ENCODE data around the gene LILRA5. TPM values are rescaled to one million over a fixed set of nuclear protein-coding genes. Genes with fewer than 3 reads are reported as not detected.
"Not testable (repeated sequence)": the region's sequence is repeated elsewhere in the genome, so short reads cannot be mapped to it uniquely, and the experiment has no call there.

The LILRA5 gene
- total RNA-seq, 2 experiments from 2014 or later: not detected

DNA sequence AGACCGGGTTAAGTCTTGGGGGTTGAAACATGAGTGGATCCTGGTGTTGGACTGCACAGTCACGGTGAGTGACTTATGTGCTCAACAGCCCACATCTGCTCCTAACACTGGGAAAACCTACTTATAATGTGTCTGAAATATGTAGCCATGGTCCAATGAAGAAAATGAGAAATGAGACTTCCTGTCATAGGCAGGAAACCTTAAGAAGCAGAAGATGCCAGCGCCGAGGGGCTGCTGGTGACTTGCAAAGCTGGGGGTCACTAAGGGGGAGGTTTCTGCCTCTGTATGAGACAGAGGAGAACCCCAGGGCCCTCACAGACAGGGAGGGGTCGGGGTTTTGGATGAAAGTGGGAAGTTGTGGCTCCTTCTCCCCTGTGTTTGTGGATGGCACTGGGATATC is 40.8 kb downstream of the LILRA5 start:
- POLR2A ChIA-PET; H3K27ac Mint-ChIP-seq; H3K4me1 Mint-ChIP-seq; H3K9me3 Mint-ChIP-seq; DNase-seq; H3K36me3 Mint-ChIP-seq (ENCODE audit: low read depth); H3K4me3 Mint-ChIP-seq; CTCF ChIA-PET: not testable (repeated sequence)
- H3K27me3 Mint-ChIP-seq: peaks cover 22% of the 10 kb centered on the region

DNA sequence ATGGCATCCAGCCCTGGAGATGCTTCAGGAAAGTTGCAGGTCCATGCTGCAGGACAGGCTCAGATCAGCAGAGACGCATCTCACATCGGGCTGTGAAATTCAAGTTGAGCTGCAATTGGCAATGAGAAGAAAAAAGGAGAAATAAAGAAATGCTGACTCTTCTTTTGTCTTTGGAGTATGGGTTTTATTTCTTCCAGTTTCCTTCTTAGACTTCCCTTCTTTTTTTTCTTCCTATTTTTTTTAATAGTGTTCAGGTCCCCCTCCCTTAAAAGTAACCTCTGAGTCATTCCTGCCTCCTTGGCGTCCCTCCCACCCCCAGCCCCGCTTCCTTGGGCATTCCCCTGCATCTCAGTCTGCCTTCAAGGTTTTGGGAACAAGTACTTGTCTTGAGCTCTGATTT is 41.4 kb downstream of the LILRA5 start:
- H3K4me1 Mint-ChIP-seq; POLR2A ChIA-PET; H3K4me3 Mint-ChIP-seq; H3K27ac Mint-ChIP-seq; H3K36me3 Mint-ChIP-seq (ENCODE audit: low read depth); DNase-seq; H3K9me3 Mint-ChIP-seq: not testable (repeated sequence)
- CTCF ChIA-PET: interaction anchor here (0.6 kb wide), 1 partner anchor 238 kb away, joined by 3 read pairs; no protein-coding TSS in a partner anchor
- H3K27me3 Mint-ChIP-seq: peaks cover 24% of the 10 kb centered on the region

DNA sequence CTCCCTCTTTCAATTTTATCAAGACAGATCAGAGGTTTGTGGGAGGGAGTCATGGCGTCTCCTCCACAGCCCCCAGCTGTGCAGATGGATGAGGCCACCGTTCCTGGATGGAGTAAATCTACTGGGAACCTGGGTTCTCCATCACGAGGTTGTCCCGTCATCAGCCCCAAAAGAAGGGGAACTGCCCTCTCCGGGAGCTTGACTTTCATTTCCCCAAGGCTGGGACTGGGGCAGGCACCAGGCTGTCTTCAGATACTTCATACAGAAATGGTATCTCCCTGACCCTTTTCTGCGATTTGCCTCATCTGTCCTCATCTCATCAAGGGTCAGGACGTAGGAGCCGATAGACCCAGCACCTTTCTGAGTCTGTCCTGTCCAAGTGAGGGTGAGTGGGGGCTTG is 41.9 kb downstream of the LILRA5 start:
- Mint-ChIP-seq H3K4me1 (no peaks in the 10 kb centered on the region), H3K36me3 (ENCODE audit: low read depth) (no peaks in the 10 kb centered on the region), H3K9me3 (no peaks in the 10 kb centered on the region), H3K27ac (no peak overlapping the region), H3K4me3 (no peak overlapping the region), H3K27me3 (peaks cover 26% of the 10 kb centered on the region)
- POLR2A ChIA-PET: no interaction called here
- CTCF ChIA-PET: interaction anchor here (0.6 kb wide), 1 partner anchor 238 kb away, joined by 3 read pairs; no protein-coding TSS in a partner anchor
- no peak for DNase-seq

DNA sequence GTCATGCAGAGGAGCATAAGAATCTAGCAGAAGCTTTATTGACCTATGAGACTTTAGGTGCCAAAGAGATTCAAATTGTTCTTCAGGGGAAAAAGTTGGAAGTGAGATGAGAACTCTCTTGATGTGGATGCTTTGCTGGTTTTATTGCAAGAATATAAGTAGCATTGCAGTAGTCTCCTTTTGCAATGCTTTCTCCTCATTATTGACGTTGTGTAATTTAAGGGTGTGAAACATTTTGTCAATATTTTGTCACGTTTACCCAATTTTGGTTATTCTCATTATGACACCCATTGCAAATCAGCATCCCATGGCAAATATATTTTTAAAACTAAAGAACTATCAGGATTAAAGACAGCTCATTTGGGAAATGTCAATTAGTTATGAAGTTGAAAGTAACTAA is 44.0 kb downstream of the LILRA5 start:
- Mint-ChIP-seq H3K27ac (no peak overlapping the region), H3K9me3 (no peaks in the 10 kb centered on the region), H3K4me1 (no peaks in the 10 kb centered on the region), H3K27me3 (peaks cover 37% of the 10 kb centered on the region), H3K4me3 (no peak overlapping the region), H3K36me3 (ENCODE audit: low read depth) (no peaks in the 10 kb centered on the region)
- CTCF ChIA-PET: no interaction called here
- DNase-seq: no peak
- POLR2A ChIA-PET: no interaction called here

DNA sequence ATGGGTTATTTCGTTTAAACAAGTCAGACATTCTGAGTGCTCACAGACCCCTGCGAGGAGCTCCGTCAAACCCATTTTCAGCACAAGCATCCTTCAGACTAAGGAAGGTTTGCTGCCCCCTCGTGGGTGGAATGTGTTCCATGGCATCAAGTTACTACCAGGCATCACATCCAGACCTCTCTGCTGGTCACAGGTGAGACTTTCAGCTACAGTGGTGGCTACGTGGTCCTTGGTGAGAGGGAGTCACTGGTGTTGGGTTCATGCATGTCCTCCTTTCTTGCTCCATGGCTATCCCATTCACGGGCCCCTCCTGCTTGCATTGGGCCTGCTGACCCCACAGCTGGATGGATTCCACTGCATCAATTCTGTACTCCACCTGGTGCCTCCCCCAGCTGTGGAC is 46.8 kb downstream of the LILRA5 start:
- no peaks in the 10 kb centered on the region for H3K9me3 Mint-ChIP-seq
- peaks cover 29% of the 10 kb centered on the region for H3K27me3 Mint-ChIP-seq
- no peak overlapping the region for H3K4me3 Mint-ChIP-seq
- H3K36me3 Mint-ChIP-seq (ENCODE audit: low read depth): no peaks in the 10 kb centered on the region
- no peak overlapping the region for H3K27ac Mint-ChIP-seq
- peak; percentile 78 for DNase-seq
- POLR2A ChIA-PET: no interaction called here
- no peaks in the 10 kb centered on the region for H3K4me1 Mint-ChIP-seq
- CTCF ChIA-PET: interaction anchor here (0.6 to 2.1 kb wide), 4 partner anchors 21 to 104 kb away, joined by 3 to 7 read pairs (median 4); no protein-coding TSS in a partner anchor

DNA sequence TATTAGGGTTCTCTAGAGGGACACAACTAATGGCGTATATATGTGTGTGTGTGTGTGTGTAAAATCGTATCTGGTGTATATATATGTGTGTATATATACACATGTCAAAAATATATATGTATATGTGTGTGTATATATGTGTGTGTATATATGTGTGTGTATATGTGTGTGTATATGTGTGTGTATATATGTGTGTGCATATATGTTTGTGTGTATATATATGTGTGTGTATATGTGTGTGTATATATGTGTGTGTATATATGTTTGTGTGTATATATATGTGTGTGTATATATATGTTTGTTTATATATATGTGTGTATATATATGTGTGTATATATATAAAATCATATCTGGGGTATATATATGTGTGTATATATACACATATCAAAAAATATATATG is 50.5 kb downstream of the LILRA5 start:
- no peaks in the 10 kb centered on the region for H3K36me3 Mint-ChIP-seq (ENCODE audit: low read depth)
- no peaks in the 10 kb centered on the region for H3K4me1 Mint-ChIP-seq
- H3K27ac Mint-ChIP-seq: no peak overlapping the region
- H3K27me3 Mint-ChIP-seq: peaks cover 17% of the 10 kb centered on the region
- no peak overlapping the region for H3K4me3 Mint-ChIP-seq
- H3K9me3 Mint-ChIP-seq: no peaks in the 10 kb centered on the region
- ChIA-PET POLR2A (no interaction called here), CTCF (no interaction called here)
- DNase-seq: no peak

DNA sequence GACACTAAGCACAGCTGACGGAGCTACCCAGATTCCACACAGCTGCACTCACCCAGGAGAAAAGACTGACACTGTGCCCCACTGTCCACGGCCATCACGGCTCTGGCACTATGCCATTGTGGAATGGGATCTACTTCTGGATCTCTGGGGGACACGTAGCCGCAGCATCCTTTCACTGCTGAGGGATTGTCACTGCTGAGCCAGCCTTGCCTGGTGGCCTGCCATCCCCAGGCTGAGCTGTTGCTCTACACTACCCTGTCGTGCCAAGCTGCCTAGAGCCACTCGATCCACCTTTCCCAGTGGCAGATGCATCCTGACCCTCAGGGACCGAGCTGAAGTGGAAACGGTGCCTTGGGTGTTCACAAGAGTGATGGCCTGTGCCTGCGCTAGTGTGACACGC is 50.9 kb downstream of the LILRA5 start:
- H3K9me3 Mint-ChIP-seq: no peaks in the 10 kb centered on the region
- H3K36me3 Mint-ChIP-seq (ENCODE audit: low read depth): no peaks in the 10 kb centered on the region
- H3K4me3 Mint-ChIP-seq: no peak overlapping the region
- DNase-seq: no peak
- H3K27ac Mint-ChIP-seq: no peak overlapping the region
- ChIA-PET POLR2A (no interaction called here), CTCF (no interaction called here)
- no peaks in the 10 kb centered on the region for H3K4me1 Mint-ChIP-seq
- peaks cover 17% of the 10 kb centered on the region for H3K27me3 Mint-ChIP-seq

DNA sequence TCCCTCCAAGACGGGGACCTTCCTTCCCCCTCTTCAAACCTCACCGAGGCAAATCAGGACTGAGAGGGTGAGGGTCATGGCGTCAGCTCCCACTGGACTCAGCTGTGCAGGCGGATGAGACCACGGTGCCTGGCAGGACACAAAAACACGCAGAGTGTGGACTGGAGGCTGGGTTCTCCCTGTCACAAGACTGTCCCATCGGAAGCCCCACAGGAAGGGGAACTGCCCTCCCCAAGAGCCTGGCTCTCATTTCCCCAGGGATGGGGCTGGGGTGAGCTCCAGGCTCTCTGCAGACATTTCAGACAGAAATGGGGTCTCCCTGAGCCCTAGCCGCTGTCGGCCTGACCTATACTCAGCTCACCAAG is 55.9 kb downstream of the LILRA5 start, which contains the start of gene LILRB5:
Gene LILRB5 (minus strand): TSS at position 158 of the 365 bp plus-strand sequence. CDS start 80 bp downstream, at position 78.
- CTCF ChIA-PET: no interaction called here
- POLR2A ChIA-PET: interaction anchor here (0.6 kb wide), 1 partner anchor 167 kb away, joined by 3 read pairs; no protein-coding TSS in a partner anchor
- Mint-ChIP-seq H3K9me3 (no peaks in the 10 kb centered on the region), H3K27ac (no peak within 1 kb of the TSS), H3K4me3 (no peak within 1 kb of the TSS), H3K4me1 (no peaks in the 10 kb centered on the region), H3K36me3 (ENCODE audit: low read depth) (no peaks in the 10 kb centered on the region), H3K27me3 (no peaks in the 10 kb centered on the region)
- no peak for DNase-seq

Small RNA genes lying within 50 kb of the gene (microRNA-seq; reads per million reads assigned to microRNA genes)
- not detected for gene MIR4752 (ENCODE audit: borderline microRNAs expressed, borderline replicate concordance)

Other genes starting within 250 kb of the LILRA5 start
- not detected for gene VSTM1, start 249.3 kb downstream of the LILRA5 start, total RNA-seq
- gene TARM1, start 231.8 kb downstream of the LILRA5 start, total RNA-seq: not detected
- gene OSCAR, start 212.4 kb downstream of the LILRA5 start, total RNA-seq: under 1 TPM; 0.15 to 0.32 TPM
- 100 to 1,000 TPM; 128 to 148 TPM for gene NDUFA3, start 210.3 kb downstream of the LILRA5 start, total RNA-seq
- gene TFPT, start 197.5 kb downstream of the LILRA5 start, total RNA-seq: 10 to 100 TPM; 39.5 to 42.4 TPM
- gene PRPF31, start 197.4 kb downstream of the LILRA5 start, total RNA-seq: 10 to 100 TPM; 74.1 to 83.8 TPM
- gene CNOT3, start 175.4 kb downstream of the LILRA5 start, total RNA-seq: 10 to 100 TPM; 63.7 to 64.8 TPM
- gene LENG1, start 153.4 kb downstream of the LILRA5 start, total RNA-seq: 1 to 10 TPM; 7.6 to 9.1 TPM
- gene TMC4, start 140.0 kb downstream of the LILRA5 start, total RNA-seq: 1 to 10 TPM; 4.6 to 4.9 TPM
- gene MBOAT7, start 123.6 kb downstream of the LILRA5 start, total RNA-seq: 10 to 100 TPM; 56.0 to 61.0 TPM
- gene TSEN34, start 121.9 kb downstream of the LILRA5 start, total RNA-seq: 10 to 100 TPM in 1 of 2 experiments, 1 to 10 TPM in 1; 7.9 to 10.2 TPM
- 1,000 to 10,000 TPM; 1,257 to 1,351 TPM for gene RPS9, start 112.3 kb downstream of the LILRA5 start, total RNA-seq
- gene LILRB3, start 90.2 kb downstream of the LILRA5 start, total RNA-seq: 1 to 10 TPM in 1 of 2 experiments, under 1 TPM in 1; 0.62 to 2.0 TPM
- under 1 TPM; 0.37 to 0.45 TPM for gene LILRA6, start 70.4 kb downstream of the LILRA5 start, total RNA-seq
- gene LILRB5, start 55.9 kb downstream of the LILRA5 start, total RNA-seq: not detected
- gene LILRB2, start 32.1 kb downstream of the LILRA5 start, total RNA-seq: not detected
- gene LILRA4, start 26.0 kb upstream of the LILRA5 start, total RNA-seq: not detected
- 10 to 100 TPM; 54.0 to 59.3 TPM for gene LAIR1, start 51.8 kb upstream of the LILRA5 start, total RNA-seq
- gene TTYH1, start 102.3 kb upstream of the LILRA5 start, total RNA-seq: 1 to 10 TPM in 1 of 2 experiments, under 1 TPM in 1; 0.72 to 1.2 TPM
- gene LENG8, start 136.0 kb upstream of the LILRA5 start, total RNA-seq: 100 to 1,000 TPM; 245 to 248 TPM
- 1 to 10 TPM; 3.8 to 5.4 TPM for gene LENG9, start 150.6 kb upstream of the LILRA5 start, total RNA-seq
- gene CDC42EP5, start 160.1 kb upstream of the LILRA5 start, total RNA-seq: not detected
- 1 to 10 TPM; 3.1 to 3.7 TPM for gene LAIR2, start 189.7 kb upstream of the LILRA5 start, total RNA-seq

Measured in activated CD4-positive, alpha-beta T cell treated with anti-CD3 and anti-CD28 coated beads, Interleukin-2, amount 10 ng/mL, durations not matched to agents 7 days and 5 days (primary cell).